Prostate gland (tissue), 2 donors: ENCODE measurements around the gene TP53RK. TPM values are rescaled to one million over a fixed set of nuclear protein-coding genes. Genes with fewer than 3 reads are reported as not detected.

ENCODE experiments used
- DNase-seq: peaks from one replicate; pipeline ENCODE4 v3.0.0-alpha.2; 2019; ENCODE audit warnings: low spot score
- H3K27ac ChIP-seq, 2 donors: fragments of 200-600 bp; sonication (generic); 2 replicates each; pipeline ENCODE4 v1.5.1; 2017 to 2019
- H3K27me3 ChIP-seq: fragments of 200-600 bp; sonication (generic); replicated peaks from 2 replicates; pipeline ENCODE4 v1.5.1; 2019; ENCODE audit not compliant: insufficient read depth
- H3K36me3 ChIP-seq, 2 donors: fragments of 200-600 bp; sonication (generic); 1 replicate in 1 of 2; 2 replicates in 1 of 2; pipeline versions ENCODE4 v1.5.1 to v1.8.1; 2017 to 2019
- H3K4me1 ChIP-seq: fragments of 200-600 bp; sonication (generic); replicated peaks from 2 replicates; pipeline ENCODE4 v1.5.1; 2019
- H3K4me3 ChIP-seq, 2 donors: fragments of 200-600 bp; sonication (generic); 2 replicates each; pipeline ENCODE4 v1.5.1; 2017 to 2019
- H3K9me3 ChIP-seq: fragments of 200-600 bp; sonication (generic); 2 replicates; pipeline ENCODE4 v1.5.1; 2017
- POLR2A ChIP-seq: fragments of 450-650 bp; IDR thresholded peaks from one replicate; pipeline ENCODE4 v1.6.1; 2016; ENCODE audit warnings: antibody characterized with exemption, mild to moderate bottlenecking
- POLR2AphosphoS5 ChIP-seq: sonication (generic); formaldehyde crosslinking; IDR thresholded peaks from one replicate; pipeline ENCODE4 v1.6.1; 2017; ENCODE audit warnings: antibody characterized with exemption
- WGBS: methylation state at CpG from one replicate; pipeline ENCODE4 v1.1.5; 2018; 5-methylcytosine and 5-hydroxymethylcytosine counted together
- intact Hi-C: fragments of 100-400 bp; cut with DNase I; formaldehyde crosslinking; loops from one replicate; pipeline ENCODE4 v1.14.2; 2022
- total RNA-seq, 2 donors: library from RNA; depleted of rRNA; stranded (reverse); fragments of >200 nt; gene quantifications; one replicate each; pipeline ENCODE4 v1.1.0, GENCODE V29; 2016
- TF ChIP-seq, protein P1 (sequence below), 4 experiments: fragments of 200-600 bp in 2 of 4; fragments of 450-650 bp in 2 of 4; sonication (generic) in 2 of 4; IDR thresholded peaks; 1 replicate in 3 of 4; 2 replicates in 1 of 4; pipeline ENCODE4 v1.5.1; 2016 to 2019; ENCODE audit warnings: antibody characterized with exemption in 4 of 4, mild to moderate bottlenecking in 2 of 4, moderate library complexity in 2 of 4

Gene TP53RK
- total RNA-seq, 2 donors from 2014 or later = 23.2 to 29.6 TPM

- intact Hi-C loops = no loop called here
- Histone ChIP-seq H3K36me3 (no peaks in the 10 kb centered on the region), H3K4me3 (no peak overlapping the region), H3K9me3 (no peaks in the 10 kb centered on the region), H3K4me1 (no peaks in the 10 kb centered on the region), H3K27me3 (no peaks in the 10 kb centered on the region), H3K27ac (no peak overlapping the region)
- 50% methylated on average over 1 of the region's 1 CpG for WGBS
- TF ChIP-seq POLR2AphosphoS5 = no peak
- TF ChIP-seq POLR2A = no peak
- TF ChIP-seq, protein P1, sequence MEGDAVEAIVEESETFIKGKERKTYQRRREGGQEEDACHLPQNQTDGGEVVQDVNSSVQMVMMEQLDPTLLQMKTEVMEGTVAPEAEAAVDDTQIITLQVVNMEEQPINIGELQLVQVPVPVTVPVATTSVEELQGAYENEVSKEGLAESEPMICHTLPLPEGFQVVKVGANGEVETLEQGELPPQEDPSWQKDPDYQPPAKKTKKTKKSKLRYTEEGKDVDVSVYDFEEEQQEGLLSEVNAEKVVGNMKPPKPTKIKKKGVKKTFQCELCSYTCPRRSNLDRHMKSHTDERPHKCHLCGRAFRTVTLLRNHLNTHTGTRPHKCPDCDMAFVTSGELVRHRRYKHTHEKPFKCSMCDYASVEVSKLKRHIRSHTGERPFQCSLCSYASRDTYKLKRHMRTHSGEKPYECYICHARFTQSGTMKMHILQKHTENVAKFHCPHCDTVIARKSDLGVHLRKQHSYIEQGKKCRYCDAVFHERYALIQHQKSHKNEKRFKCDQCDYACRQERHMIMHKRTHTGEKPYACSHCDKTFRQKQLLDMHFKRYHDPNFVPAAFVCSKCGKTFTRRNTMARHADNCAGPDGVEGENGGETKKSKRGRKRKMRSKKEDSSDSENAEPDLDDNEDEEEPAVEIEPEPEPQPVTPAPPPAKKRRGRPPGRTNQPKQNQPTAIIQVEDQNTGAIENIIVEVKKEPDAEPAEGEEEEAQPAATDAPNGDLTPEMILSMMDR (IDR thresholded peaks at IDR 0.05) = no peak
- no peak for DNase-seq
These were observed 35.2 kb upstream of the TP53RK start for GRCh38 chr20:46724343-46724959.

DNA sequence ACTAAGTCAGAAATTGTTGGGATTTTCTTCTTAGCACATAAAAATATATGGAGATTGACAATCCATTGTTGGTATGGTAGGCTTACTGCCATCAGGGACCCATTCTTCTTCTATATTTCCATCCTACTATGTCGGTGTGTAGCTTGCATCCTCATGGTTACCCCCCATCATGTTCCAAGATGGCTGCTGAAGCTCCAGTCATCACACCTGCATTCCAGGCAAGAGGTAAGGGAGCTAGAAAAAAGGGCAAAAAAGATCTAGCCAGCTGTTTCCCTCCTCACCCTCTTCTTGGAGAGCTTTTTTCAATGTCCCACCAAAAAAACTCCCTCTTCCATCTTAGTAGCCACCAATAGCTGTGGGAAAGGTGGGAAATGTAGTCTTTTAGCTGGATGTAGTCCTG, 33.8 kb upstream of the TP53RK start:
- Histone ChIP-seq H3K4me1 (no peaks in the 10 kb centered on the region), H3K27ac (no peak overlapping the region), H3K36me3 (no peaks in the 10 kb centered on the region), H3K4me3 (no peak overlapping the region), H3K27me3 (no peaks in the 10 kb centered on the region), H3K9me3 (no peaks in the 10 kb centered on the region)
- TF ChIP-seq POLR2A (no peak), POLR2AphosphoS5 (no peak)
- TF ChIP-seq, protein P1 (IDR thresholded peaks at IDR 0.05) = no peak
- DNase-seq = no peak
- 100% methylated on average over 1 of the region's 1 CpG for WGBS
- intact Hi-C loops = no loop called here

DNA sequence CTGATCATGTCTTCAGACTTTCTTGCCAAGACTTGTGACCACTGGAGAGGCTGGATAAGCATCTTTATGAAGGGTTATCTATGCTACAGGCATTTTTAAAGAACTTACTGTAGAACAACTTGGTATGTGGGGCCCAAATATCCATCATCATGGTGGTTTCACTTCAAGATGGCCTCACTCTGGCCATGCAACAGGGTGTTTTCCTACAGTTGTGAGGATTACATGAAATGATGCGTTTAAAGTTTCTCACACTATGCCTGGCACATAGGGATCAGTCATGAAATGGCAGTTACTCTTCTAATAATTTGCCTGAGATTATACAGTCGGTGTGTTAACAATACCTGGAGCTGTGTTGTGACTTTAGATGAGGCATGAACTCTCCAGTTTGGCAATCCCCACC, 33.2 kb upstream of the TP53RK start:
- 95% methylated on average over 2 of the region's 2 CpGs for WGBS
- no peak overlapping the region for H3K4me3 ChIP-seq
- TF ChIP-seq, protein P1 (IDR thresholded peaks at IDR 0.05) = no peak
- no peak for TF ChIP-seq POLR2A
- TF ChIP-seq POLR2AphosphoS5 = no peak
- no peaks in the 10 kb centered on the region for H3K9me3 ChIP-seq
- H3K27me3 ChIP-seq = no peaks in the 10 kb centered on the region
- no peak overlapping the region for H3K27ac ChIP-seq
- intact Hi-C loops = no loop called here
- H3K4me1 ChIP-seq = no peaks in the 10 kb centered on the region
- H3K36me3 ChIP-seq = no peaks in the 10 kb centered on the region
- no peak for DNase-seq

DNA sequence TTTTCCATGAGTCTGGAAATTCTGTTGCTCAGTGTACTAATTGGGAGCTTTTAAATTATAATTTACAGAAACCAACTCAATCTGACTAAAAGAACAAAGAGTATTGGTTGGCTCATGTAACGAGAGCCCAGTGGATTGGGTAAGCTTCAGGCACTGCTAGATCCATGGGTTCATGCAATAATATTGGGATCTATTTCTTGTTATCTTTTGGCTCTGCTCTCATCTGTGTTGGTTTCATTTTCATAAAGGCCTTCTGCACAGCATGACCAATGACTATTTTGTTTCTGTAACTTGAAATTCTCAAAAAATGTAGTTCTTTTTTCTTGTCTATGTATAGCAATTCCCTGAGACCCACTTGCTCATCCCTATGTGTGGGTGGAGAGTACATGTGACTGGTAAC, 32.2 kb upstream of the TP53RK start:
- Histone ChIP-seq H3K4me3 (no peak overlapping the region), H3K36me3 (no peaks in the 10 kb centered on the region), H3K4me1 (no peaks in the 10 kb centered on the region), H3K27me3 (no peaks in the 10 kb centered on the region), H3K9me3 (no peaks in the 10 kb centered on the region), H3K27ac (no peak overlapping the region)
- intact Hi-C loops = no loop called here
- TF ChIP-seq, protein P1 (IDR thresholded peaks at IDR 0.05) = no peak
- TF ChIP-seq POLR2AphosphoS5 (no peak), POLR2A (no peak)
- 96% methylated on average over 1 of the region's 1 CpG for WGBS
- no peak for DNase-seq

- H3K4me3 ChIP-seq = no peak overlapping the region
- no peak overlapping the region for H3K27ac ChIP-seq
- H3K27me3 ChIP-seq = no peaks in the 10 kb centered on the region
- H3K4me1 ChIP-seq = peaks cover under 1% of the 10 kb centered on the region
- H3K9me3 ChIP-seq = no peaks in the 10 kb centered on the region
- no peaks in the 10 kb centered on the region for H3K36me3 ChIP-seq
- DNase-seq = no peak
- TF ChIP-seq POLR2AphosphoS5 = no peak
- intact Hi-C loops = no loop called here
These were observed 31.7 kb upstream of the TP53RK start for GRCh38 chr20:46720776-46721425.
